GM12878 (cell line): ENCODE results near the gene MUC5AC. TPM values are rescaled to one million over a fixed set of nuclear protein-coding genes. Genes with fewer than 3 reads are reported as not detected.

Source experiments
- ATAC-seq: fragments of 200-7000 bp; cut with Tn5 transposase; 3 replicates; pipeline ENCODE4 v1.9.1; 2020; ENCODE audit warnings: mild to moderate bottlenecking, moderate library complexity
- BruUV-seq: library from RNA; stranded (reverse); fragments of 400-500 nt; replicated peaks from 2 replicates; lab custom pipeline; 2021; lab: Mats Ljungman, UMichigan
- CTCF ChIA-PET: fragments of 300-600 bp; sonication (Branson Sonifier 250); formaldehyde crosslinking; extraction: SDS; loops from one replicate; lab custom pipeline; 2021; ENCODE audit warnings: inconsistent platforms; lab: Yijun Ruan, JAX
- POLR2A ChIA-PET: fragments of 350-600 bp; formaldehyde crosslinking; extraction: SDS; loops from one replicate; lab custom pipeline; 2021; ENCODE audit warnings: inconsistent platforms; lab: Charles Lee
- RAD21 ChIA-PET: fragments of 300-600 bp; sonication (Branson Sonifier 250); formaldehyde crosslinking; loops from one replicate; lab custom pipeline; 2023; ENCODE audit warnings: antibody characterized with exemption; ENCODE audit not compliant: unreplicated experiment; lab: Charles Lee
- SMC1A ChIA-PET: fragments of 300-600 bp; sonication (Branson Sonifier 250); formaldehyde crosslinking; loops from one replicate; lab custom pipeline; 2023; ENCODE audit not compliant: unreplicated experiment, uncharacterized antibody; lab: Charles Lee
- DNase-seq: peaks from one replicate; pipeline ENCODE4 v3.0.0-alpha.2; 2011; ENCODE audit warnings: low read depth, low spot score
- FAIRE-seq: peaks from 3 replicates; lab custom pipeline; 2011; peaks lifted over from hg19 to GRCh38; lab: Jason Lieb, UNC
- H2AFZ ChIP-seq: 2 replicates; pipeline ENCODE4 v1.6.0; 2011; ENCODE audit warnings: low read depth, low read length, control low read depth; ENCODE audit not compliant: control insufficient read depth
- H3K27ac ChIP-seq: 2 replicates; pipeline ENCODE4 v1.5.1; 2011; ENCODE audit warnings: control low read depth; ENCODE audit not compliant: control insufficient read depth, insufficient read depth
- H3K27me3 ChIP-seq, 2 experiments: replicated peaks in 1 of 2; 2 replicates each; pipeline versions ENCODE4 v1.6.0 to v1.6.1; 2011; ENCODE audit warnings: low read length in 1 of 2; ENCODE audit not compliant: control insufficient read depth in 2 of 2, insufficient read depth in 2 of 2
- H3K36me3 ChIP-seq, 2 experiments: 2 replicates each; pipeline ENCODE4 v1.5.1; 2011; ENCODE audit warnings: low read length in 1 of 2; ENCODE audit not compliant: control insufficient read depth in 2 of 2, insufficient read depth in 2 of 2
- H3K4me1 ChIP-seq: 2 replicates; pipeline ENCODE4 v1.6.1; 2011; ENCODE audit warnings: mild to moderate bottlenecking, low read length, moderate library complexity, mixed read lengths; ENCODE audit not compliant: control insufficient read depth, insufficient read depth
- H3K4me2 ChIP-seq: 2 replicates; pipeline ENCODE4 v1.6.0; 2011; ENCODE audit warnings: control low read depth; ENCODE audit not compliant: control insufficient read depth, insufficient read depth
- H3K4me3 ChIP-seq: fragments of 200-600 bp; sonication (generic); 2 replicates; pipeline ENCODE4 v1.5.1; 2016
- H3K79me2 ChIP-seq: 2 replicates; pipeline ENCODE4 v1.6.0; 2011; ENCODE audit warnings: low read length; ENCODE audit not compliant: control insufficient read depth, insufficient read depth
- H3K9ac ChIP-seq: 2 replicates; pipeline ENCODE4 v1.8.0; 2011; ENCODE audit warnings: low read length, control low read depth, mixed read lengths; ENCODE audit not compliant: control insufficient read depth, insufficient read depth
- H3K9me3 ChIP-seq: replicated peaks from 3 replicates; pipeline ENCODE4 v1.5.1; 2011; ENCODE audit warnings: mild to moderate bottlenecking, low read length; ENCODE audit not compliant: control insufficient read depth, insufficient read depth
- H4K20me1 ChIP-seq: 2 replicates; pipeline ENCODE4 v1.6.0; 2011; ENCODE audit not compliant: control insufficient read depth, insufficient read depth
- BCL11A ChIP-seq: IDR thresholded peaks from 2 replicates; pipeline ENCODE4 v1.6.1; 2011; ENCODE audit warnings: low read depth, low read length
- BRCA1 ChIP-seq: IDR thresholded peaks from 2 replicates; pipeline ENCODE4 v1.6.1; 2011; ENCODE audit warnings: low read depth, low read length, improper control_type of control experiment
- CEBPB ChIP-seq, 2 experiments: fragments of 150-350 bp in 1 of 2; IDR thresholded peaks; 2 replicates each; pipeline ENCODE4 v1.6.1; 2012 to 2014; ENCODE audit warnings: low read depth in 2 of 2, low read length in 2 of 2, borderline replicate concordance in 1 of 2, inconsistent platforms in 1 of 2
- ELK1 ChIP-seq: IDR thresholded peaks from 2 replicates; pipeline ENCODE4 v1.6.1; 2012; ENCODE audit warnings: low read depth, low read length, improper control_type of control experiment
- MTA3 ChIP-seq: IDR thresholded peaks from 2 replicates; pipeline ENCODE4 v1.6.1; 2012; ENCODE audit warnings: low read length, inconsistent platforms, borderline replicate concordance
- MYB ChIP-seq: fragments of 150-350 bp; IDR thresholded peaks from 2 replicates; pipeline ENCODE4 v1.6.1; 2014; ENCODE audit warnings: mild to moderate bottlenecking, low read depth, low read length, borderline replicate concordance
- NFYB ChIP-seq: IDR thresholded peaks from 2 replicates; pipeline ENCODE4 v1.6.1; 2011; ENCODE audit warnings: low read depth, mild to moderate bottlenecking, low read length, improper control_type of control experiment, moderate library complexity; ENCODE audit not compliant: insufficient read depth
- NRF1 ChIP-seq: conservative IDR thresholded peaks from 2 replicates; pipeline ENCODE4 v1.6.1; 2011; ENCODE audit warnings: mild to moderate bottlenecking, low read depth, low read length, improper control_type of control experiment
- PML ChIP-seq: IDR thresholded peaks from 2 replicates; pipeline ENCODE4 v1.6.1; 2012; ENCODE audit warnings: low read length, inconsistent platforms
- ZNF687 ChIP-seq: fragments of 450-650 bp; IDR thresholded peaks from 2 replicates; pipeline ENCODE4 v1.6.1; 2017; ENCODE audit warnings: mild to moderate bottlenecking, moderate library complexity
- WGBS: methylation state at CpG from one replicate; pipeline ENCODE4 v1.1.6; 2016; ENCODE audit warnings: low lambda C conversion rate; ENCODE audit not compliant: insufficient replicate concordance, insufficient coverage; ENCODE audit errors: missing lambda C conversion rate; 5-methylcytosine and 5-hydroxymethylcytosine counted together
- in situ Hi-C: fragments of 300-500 bp; cut with MboI; formaldehyde crosslinking; loops from 9 replicates; pipeline ENCODE4 v1.14.3; 2018; ENCODE audit warnings: mixed read lengths
- intact Hi-C: fragments of 100-400 bp; cut with micrococcal nuclease; formaldehyde crosslinking; loops from one replicate; pipeline ENCODE4 v1.14.2; 2022; ENCODE audit not compliant: unreplicated experiment
- polyA plus RNA-seq, 11 experiments: library from polyadenylated mRNA; depleted of rRNA in 4 of 11; unstranded in 6 of 11; stranded (reverse) in 5 of 11; fragments of >200 nt; fragmentation: Nextera tagmentation in 4 of 11; fragmentation: Illumina TruSeq in 1 of 11; extraction: Ambion mirVana in 4 of 11; extraction: Trizol in 1 of 11; gene quantifications; 1 replicate in 1 of 11; 2 replicates in 10 of 11; pipeline versions ENCODE4 v1.2.1 to v1.2.3, GENCODE V29; 2011 to 2016; ENCODE audit warnings: inconsistent platforms in 2 of 11, missing spikeins in 2 of 11, low read depth in 1 of 11
- total RNA-seq, 4 experiments: library from RNA; depleted of rRNA in 3 of 4; stranded (reverse); fragments of >200 nt in 3 of 4; fragmentation: Illumina TruSeq in 1 of 4; extraction: Trizol in 1 of 4; gene quantifications; 2 replicates each; pipeline versions ENCODE4 v1.2.1 to v1.2.3, GENCODE V29; 2013 to 2021

MUC5AC gene
- total and polyA plus RNA-seq, 10 of the 15 experiments (the other 5 are each of a cell fraction or from before 2014, with no cell fraction given) = under 0.01 to 0.01 TPM; not detected in 8

GRCh38 chr11:1206391-1207271 is 48.9 kb downstream of the MUC5AC start:
- no peak for FAIRE-seq
- Histone ChIP-seq H2AFZ (no peak overlapping the region), H3K27me3 (no peaks in the 10 kb centered on the region), H3K4me1 (no peaks in the 10 kb centered on the region), H3K9me3 (no peaks in the 10 kb centered on the region; the same call in 2 of the 3 replicates), H3K79me2 (no peaks in the 10 kb centered on the region), H3K4me2 (no peak overlapping the region), H4K20me1 (no peaks in the 10 kb centered on the region), H3K27ac (no peak overlapping the region), H3K4me3 (no peak overlapping the region), H3K36me3 (no peaks in the 10 kb centered on the region), H3K9ac (no peak overlapping the region)
- WGBS = 27% methylated on average over 21 of the region's 38 CpGs
- SMC1A ChIA-PET = interaction anchor here (1.4 kb wide), 1 partner anchor 368 kb away, joined by 3 read pairs; no protein-coding TSS in a partner anchor
- in situ Hi-C loops (no loop called here), intact Hi-C loops (no loop called here)
- no TSS peak for BruUV-seq
- CTCF ChIA-PET = interaction anchor here (0.7 kb wide), 1 partner anchor 368 kb away, joined by 3 read pairs; no protein-coding TSS in a partner anchor
- ATAC-seq = no peak
- TF ChIP-seq ZNF687 (no peak), BRCA1 (no peak), MYB (no peak), MTA3 (no peak), ELK1 (no peak), CEBPB (IDR thresholded peaks at IDR 0.05; ENCODE audit: borderline replicate concordance in 1 of 2, low read depth in 2 of 2, low read length in 2 of 2) (no peak), NRF1 (no peak), BCL11A (no peak), PML (no peak), NFYB (no peak)
- no peak for DNase-seq
- POLR2A ChIA-PET = no interaction called here
- RAD21 ChIA-PET = no interaction called here
